Astrocyte of the cerebellum (primary cell): ENCODE data around the gene CACNA1H.

Source experiments
- DNase-seq: peaks from one replicate; pipeline ENCODE4 v3.0.0-alpha.2; 2011; ENCODE audit warnings: low read depth
- H3K4me3 ChIP-seq: 2 replicates; pipeline ENCODE4 v1.5.1; 2011; ENCODE audit warnings: mild to moderate bottlenecking, low read depth, low read length, moderate library complexity
- CTCF ChIP-seq: IDR thresholded peaks from 2 replicates; pipeline ENCODE4 v1.5.1; 2012; ENCODE audit warnings: low read length, low read depth, moderate library complexity, mild to moderate bottlenecking; ENCODE audit errors: missing control alignments
- in situ Hi-C: cut with HindIII; loops from 2 replicates; pipeline ENCODE4 v1.10.0; 2017; ENCODE audit warnings: low sequenced_read_pairs

Gene CACNA1H

GRCh38 chr16:1144476-1145382 is 8.2 kb upstream of the CACNA1H start:
- no peak overlapping the region for H3K4me3 ChIP-seq
- in situ Hi-C loops: loop anchor here (25.0 kb wide), 1 partner anchor 143 kb away; no protein-coding TSS in a partner anchor
- DNase-seq: no peak
- no peak for TF ChIP-seq CTCF

GRCh38 chr16:1145383-1146100 is 7.4 kb upstream of the CACNA1H start:
- in situ Hi-C loops: loop anchor here (25.0 kb wide), 1 partner anchor 142 kb away; no protein-coding TSS in a partner anchor
- no peak for TF ChIP-seq CTCF
- no peak overlapping the region for H3K4me3 ChIP-seq
- DNase-seq: no peak

GRCh38 chr16:1146409-1146808 is 6.5 kb upstream of the CACNA1H start:
- TF ChIP-seq CTCF: no peak

GRCh38 chr16:1147027-1147426 is 5.9 kb upstream of the CACNA1H start:
- H3K4me3 ChIP-seq: no peak overlapping the region
- in situ Hi-C loops: loop anchor here (25.0 kb wide), 1 partner anchor 140 kb away; no protein-coding TSS in a partner anchor
- TF ChIP-seq CTCF: no peak
- DNase-seq: no peak

More at GRCh38 chr16:1146409-1146808, 6.5 kb upstream of the CACNA1H start:
- H3K4me3 ChIP-seq: no peak overlapping the region
- DNase-seq: no peak
- in situ Hi-C loops: loop anchor here (25.0 kb wide), 1 partner anchor 141 kb away; no protein-coding TSS in a partner anchor

GRCh38 chr16:1149101-1149636 is 3.7 kb upstream of the CACNA1H start:
- in situ Hi-C loops: loop anchor here (25.0 kb wide), 1 partner anchor 138 kb away; no protein-coding TSS in a partner anchor
- no peak overlapping the region for H3K4me3 ChIP-seq
- no peak for TF ChIP-seq CTCF
- no peak for DNase-seq

GRCh38 chr16:1150511-1150982 is 2.4 kb upstream of the CACNA1H start:
- TF ChIP-seq CTCF: no peak
- DNase-seq: no peak
- no peak overlapping the region for H3K4me3 ChIP-seq
- in situ Hi-C loops: no loop called here
